Esophagus muscularis mucosa (tissue), 3 donors: ENCODE results near the gene LRRC52.

Experiments used
- CTCF ChIP-seq, 3 experiments: fragments of 200-600 bp in 2 of 3; fragments of 450-650 bp in 1 of 3; sonication (generic) in 2 of 3; IDR thresholded peaks; one replicate each; pipeline ENCODE4 v1.5.1; 2017 to 2019; ENCODE audit warnings: antibody characterized with exemption in 3 of 3, mild to moderate bottlenecking in 2 of 3, moderate library complexity in 1 of 3
- POLR2A ChIP-seq: fragments of 450-650 bp; IDR thresholded peaks from one replicate; pipeline ENCODE4 v1.6.1; 2017; ENCODE audit warnings: antibody characterized with exemption, moderate library complexity, mild to moderate bottlenecking, low read depth
- POLR2AphosphoS5 ChIP-seq, 2 donors: sonication (generic); formaldehyde crosslinking; IDR thresholded peaks; one replicate each; pipeline ENCODE4 v1.6.1; 2017; ENCODE audit warnings: antibody characterized with exemption in 2 of 2

GRCh38 chr1:165570078-165570477, 26.3 kb downstream of the LRRC52 start:
- TF ChIP-seq POLR2A (no peak), POLR2AphosphoS5 (IDR thresholded peaks at IDR 0.05) (no peak), CTCF (IDR thresholded peaks at IDR 0.05) (no peak)
